Endodermal cell (in vitro differentiated cells): Measurements from ENCODE around the gene SLX4. TPM values are rescaled to one million over a fixed set of nuclear protein-coding genes. Genes with fewer than 3 reads are reported as not detected.

Source experiments
- DNase-seq: peaks from one replicate; pipeline ENCODE4 v3.0.0-alpha.2; 2017
- H3K27ac ChIP-seq: 2 replicates; pipeline ENCODE4 v1.5.1; 2013; ENCODE audit warnings: mild to moderate bottlenecking, low read depth, low read length, moderate library complexity
- H3K27me3 ChIP-seq: 2 replicates; pipeline ENCODE4 v1.6.1; 2013; ENCODE audit warnings: mild to moderate bottlenecking, low read length, moderate library complexity; ENCODE audit not compliant: insufficient read depth, control insufficient read depth, poor library complexity, severe bottlenecking
- H3K36me3 ChIP-seq: 2 replicates; pipeline ENCODE4 v1.7.0; 2013; ENCODE audit warnings: mild to moderate bottlenecking, low read length, moderate library complexity; ENCODE audit not compliant: control insufficient read depth, insufficient read depth
- H3K4me1 ChIP-seq: one replicate; pipeline ENCODE4 v1.7.0; 2013; ENCODE audit warnings: low read length; ENCODE audit not compliant: control insufficient read depth, insufficient read depth
- H3K4me3 ChIP-seq: 2 replicates; pipeline ENCODE4 v1.5.1; 2013; ENCODE audit warnings: mild to moderate bottlenecking, low read length, moderate library complexity
- H3K9ac ChIP-seq: 2 replicates; pipeline ENCODE4 v1.6.1; 2013; ENCODE audit warnings: mild to moderate bottlenecking, low read length, moderate library complexity; ENCODE audit not compliant: poor library complexity, severe bottlenecking; ENCODE audit errors: extremely low read depth
- H3K9me3 ChIP-seq: 2 replicates; pipeline ENCODE4 v1.6.1; 2013; ENCODE audit warnings: mild to moderate bottlenecking, low read length, moderate library complexity; ENCODE audit not compliant: control insufficient read depth
- H3K27ac Mint-ChIP-seq: 2 replicates; pipeline ENCODE4 v1.8.0; 2020; ENCODE audit warnings: mixed read lengths
- H3K27me3 Mint-ChIP-seq: 2 replicates; pipeline ENCODE4 v1.8.0; 2021; ENCODE audit warnings: mild to moderate bottlenecking, mixed read lengths; ENCODE audit not compliant: insufficient read depth
- H3K36me3 Mint-ChIP-seq: 2 replicates; pipeline ENCODE4 v1.8.0; 2020; ENCODE audit warnings: low read depth, mixed read lengths
- H3K4me1 Mint-ChIP-seq: 2 replicates; pipeline ENCODE4 v1.8.0; 2020; ENCODE audit warnings: mixed read lengths
- H3K4me3 Mint-ChIP-seq: 2 replicates; pipeline ENCODE4 v1.8.0; 2020; ENCODE audit warnings: mild to moderate bottlenecking, moderate library complexity, mixed read lengths
- H3K9me3 Mint-ChIP-seq: 2 replicates; pipeline ENCODE4 v1.8.0; 2020; ENCODE audit warnings: mild to moderate bottlenecking, mixed read lengths
- WGBS, 2 experiments: methylation state at CpG; one replicate each; pipeline versions ENCODE4 v1.1.5 to v1.1.7; 2013; ENCODE audit warnings: missing lambda C conversion rate in 2 of 2, mixed read lengths in 1 of 2; ENCODE audit not compliant: insufficient coverage in 1 of 2, insufficient read length in 1 of 2; 5-methylcytosine and 5-hydroxymethylcytosine counted together
- total RNA-seq, 2 donors: library from RNA; stranded (reverse); fragmentation: NEBNext Ultra II Directional in 1 of 2; extraction: Animal tissue kit (Norgen Biotek cat#: 25700) in 1 of 2; gene quantifications; 2 replicates in 1 of 2; 3 replicates in 1 of 2; pipeline ENCODE4 v1.2.1, GENCODE V29; 2021
- TF ChIP-seq, protein P1 (sequence below): fragments of 200-600 bp; sonication (generic); conservative IDR thresholded peaks from 2 replicates; pipeline ENCODE4 v1.5.0; 2021; ENCODE audit warnings: antibody characterized with exemption, mild to moderate bottlenecking

SLX4 gene
- total RNA-seq, 2 donors from 2014 or later: 11.0 to 15.9 TPM

GRCh38 chr16:3589991-3590701 is 21.3 kb downstream of the SLX4 start:
- no peak overlapping the region for H3K4me3 Mint-ChIP-seq
- 93% methylated on average over 14 to 25 of the region's 25 CpGs for WGBS, 2 experiments
- H3K9ac ChIP-seq: no peak overlapping the region

GRCh38 chr16:3589441-3589921 is 21.9 kb downstream of the SLX4 start:
- TF ChIP-seq, protein P1, sequence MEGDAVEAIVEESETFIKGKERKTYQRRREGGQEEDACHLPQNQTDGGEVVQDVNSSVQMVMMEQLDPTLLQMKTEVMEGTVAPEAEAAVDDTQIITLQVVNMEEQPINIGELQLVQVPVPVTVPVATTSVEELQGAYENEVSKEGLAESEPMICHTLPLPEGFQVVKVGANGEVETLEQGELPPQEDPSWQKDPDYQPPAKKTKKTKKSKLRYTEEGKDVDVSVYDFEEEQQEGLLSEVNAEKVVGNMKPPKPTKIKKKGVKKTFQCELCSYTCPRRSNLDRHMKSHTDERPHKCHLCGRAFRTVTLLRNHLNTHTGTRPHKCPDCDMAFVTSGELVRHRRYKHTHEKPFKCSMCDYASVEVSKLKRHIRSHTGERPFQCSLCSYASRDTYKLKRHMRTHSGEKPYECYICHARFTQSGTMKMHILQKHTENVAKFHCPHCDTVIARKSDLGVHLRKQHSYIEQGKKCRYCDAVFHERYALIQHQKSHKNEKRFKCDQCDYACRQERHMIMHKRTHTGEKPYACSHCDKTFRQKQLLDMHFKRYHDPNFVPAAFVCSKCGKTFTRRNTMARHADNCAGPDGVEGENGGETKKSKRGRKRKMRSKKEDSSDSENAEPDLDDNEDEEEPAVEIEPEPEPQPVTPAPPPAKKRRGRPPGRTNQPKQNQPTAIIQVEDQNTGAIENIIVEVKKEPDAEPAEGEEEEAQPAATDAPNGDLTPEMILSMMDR: no peak
- Histone ChIP-seq H3K27me3 (no peaks in the 10 kb centered on the region), H3K27ac (no peak overlapping the region), H3K4me1 (no peaks in the 10 kb centered on the region), H3K9me3 (no peaks in the 10 kb centered on the region), H3K36me3 (peaks cover 17% of the 10 kb centered on the region), H3K9ac (no peak overlapping the region), H3K4me3 (no peak overlapping the region)
- no peak for DNase-seq
- H3K27me3 Mint-ChIP-seq: no peaks in the 10 kb centered on the region
- no peaks in the 10 kb centered on the region for H3K4me1 Mint-ChIP-seq
- WGBS, 2 experiments: 94% methylated on average over 23 to 27 of the region's 27 CpGs
- no peaks in the 10 kb centered on the region for H3K9me3 Mint-ChIP-seq
- no peak overlapping the region for H3K27ac Mint-ChIP-seq
- H3K36me3 Mint-ChIP-seq: peaks cover 47% of the 10 kb centered on the region
- H3K4me3 Mint-ChIP-seq: no peak overlapping the region

More at GRCh38 chr16:3589991-3590701, 21.3 kb downstream of the SLX4 start:
- no peaks in the 10 kb centered on the region for H3K9me3 Mint-ChIP-seq
- H3K4me3 ChIP-seq: no peak overlapping the region
- H3K27me3 ChIP-seq: no peaks in the 10 kb centered on the region
- no peaks in the 10 kb centered on the region for H3K4me1 ChIP-seq
- no peak for DNase-seq
- TF ChIP-seq, protein P1: no peak
- H3K27me3 Mint-ChIP-seq: no peaks in the 10 kb centered on the region
- no peaks in the 10 kb centered on the region for H3K4me1 Mint-ChIP-seq
- H3K36me3 ChIP-seq: peaks cover 11% of the 10 kb centered on the region
- H3K36me3 Mint-ChIP-seq: peaks cover 45% of the 10 kb centered on the region
- no peak overlapping the region for H3K27ac ChIP-seq
- H3K9me3 ChIP-seq: no peaks in the 10 kb centered on the region
- H3K27ac Mint-ChIP-seq: no peak overlapping the region

- H3K4me1 Mint-ChIP-seq: no peaks in the 10 kb centered on the region
- Histone ChIP-seq H3K4me1 (no peaks in the 10 kb centered on the region), H3K9me3 (no peaks in the 10 kb centered on the region), H3K9ac (no peak overlapping the region), H3K36me3 (peaks cover 19% of the 10 kb centered on the region), H3K27me3 (no peaks in the 10 kb centered on the region), H3K27ac (no peak overlapping the region), H3K4me3 (no peak overlapping the region)
- DNase-seq: no peak
- H3K36me3 Mint-ChIP-seq: peaks cover 47% of the 10 kb centered on the region
- 93 to 96% methylated on average over 18 to 22 of the region's 22 CpGs for WGBS, 2 experiments
- H3K27ac Mint-ChIP-seq: no peak overlapping the region
- TF ChIP-seq, protein P1: no peak
- no peaks in the 10 kb centered on the region for H3K27me3 Mint-ChIP-seq
- H3K9me3 Mint-ChIP-seq: no peaks in the 10 kb centered on the region
- no peak overlapping the region for H3K4me3 Mint-ChIP-seq
Measured at GRCh38 chr16:3589001-3589400, 22.4 kb downstream of the SLX4 start.
